Dedifferentiated amniotic fluid mesenchymal stem cell (primary cell): Measurements from ENCODE around the gene SPIRE1.
"Not testable (repeated sequence)": the region's sequence is repeated elsewhere in the genome, so short reads cannot be mapped to it uniquely, and the experiment has no call there.

Experiments used
- DNase-seq: peaks from one replicate; pipeline ENCODE4 v3.0.0-alpha.2; 2016; ENCODE audit errors: extremely low spot score

SPIRE1 gene

DNA sequence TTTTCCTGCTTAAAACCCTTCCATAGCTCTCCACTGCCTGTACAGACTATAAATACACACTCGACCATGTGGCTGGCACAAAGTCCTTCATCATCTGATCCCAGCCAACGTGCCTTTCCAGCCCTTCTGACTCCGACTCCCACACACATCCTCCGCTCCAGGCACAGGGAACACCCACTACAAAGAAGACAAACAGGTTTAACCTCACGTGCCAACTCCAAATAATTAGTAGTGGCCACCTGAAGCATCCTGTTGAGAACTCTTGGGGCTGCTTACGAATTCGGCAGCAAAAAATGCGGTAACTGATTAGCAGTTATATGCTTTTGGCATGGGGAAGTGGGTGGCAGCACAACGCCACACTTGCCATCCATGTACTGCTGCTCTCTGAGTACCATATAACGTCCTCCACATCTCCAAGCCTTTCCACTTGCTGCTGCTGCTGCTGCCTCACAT is 12.1 kb downstream of the SPIRE1 start:
- no peak for DNase-seq

DNA sequence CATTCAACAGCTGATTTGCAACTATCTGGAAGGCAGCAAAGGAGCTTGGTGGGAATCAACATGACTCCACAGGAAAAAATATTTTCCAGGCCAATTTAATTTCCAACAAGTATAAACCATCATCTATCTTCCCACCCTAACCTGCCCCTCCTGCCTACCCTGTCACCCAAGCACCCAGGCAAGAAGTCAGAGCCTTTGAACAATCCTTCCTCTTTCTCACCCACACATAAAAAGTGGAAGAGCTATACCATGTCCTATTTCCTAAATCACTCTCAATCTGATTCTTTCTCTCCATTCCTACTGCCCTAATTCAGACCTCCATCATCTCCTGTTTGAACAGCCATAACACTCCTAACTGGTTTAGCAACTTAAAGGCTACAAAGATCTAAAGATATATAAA is 12.7 kb downstream of the SPIRE1 start:
- no peak for DNase-seq

GRCh38 chr18:12643756-12644155 is 14.2 kb downstream of the SPIRE1 start:
- DNase-seq = not testable (repeated sequence)

GRCh38 chr18:12640881-12641200 is 17.1 kb downstream of the SPIRE1 start:
- DNase-seq = no peak

DNA sequence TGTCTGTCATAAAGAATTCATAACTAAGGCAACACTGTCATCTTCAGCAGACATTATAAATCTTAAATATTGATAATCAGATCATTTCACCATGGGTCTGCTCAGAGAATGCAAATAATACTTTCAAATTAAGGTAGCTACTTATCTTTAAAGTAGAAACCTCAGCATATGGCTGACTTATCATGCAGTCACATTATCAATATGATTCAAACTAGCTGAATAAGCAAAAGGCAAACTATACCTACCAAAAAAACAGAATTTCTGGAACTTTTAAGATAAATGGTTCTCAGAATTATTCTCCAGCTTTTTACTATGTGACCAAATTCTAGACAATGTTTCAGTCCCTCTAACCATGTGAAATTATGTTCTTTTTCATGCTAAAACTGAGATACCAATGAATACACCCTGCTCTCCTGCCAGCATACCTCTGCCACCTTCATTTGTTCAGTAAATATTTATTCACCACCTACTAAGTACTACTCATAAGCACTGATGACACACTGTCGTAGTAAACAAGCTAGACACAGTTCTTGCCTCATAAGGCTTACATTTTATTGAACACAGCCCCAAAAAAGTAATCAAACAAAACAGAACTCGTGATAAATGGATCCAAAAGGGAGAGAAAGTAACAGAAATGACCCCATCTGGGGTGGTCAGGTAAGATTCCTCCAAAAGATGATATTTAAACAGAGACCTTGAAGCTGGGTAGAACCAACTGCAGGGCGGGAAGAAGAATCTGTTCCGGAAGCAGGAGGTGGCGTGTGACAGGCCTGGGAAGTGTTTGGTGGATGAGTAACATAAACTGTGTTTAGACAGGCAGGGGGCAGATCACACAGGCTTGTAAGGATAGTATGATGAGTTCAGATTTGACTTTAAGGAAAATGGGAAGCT is 17.7 kb downstream of the SPIRE1 start:
- peak; percentile 63 for DNase-seq

DNA sequence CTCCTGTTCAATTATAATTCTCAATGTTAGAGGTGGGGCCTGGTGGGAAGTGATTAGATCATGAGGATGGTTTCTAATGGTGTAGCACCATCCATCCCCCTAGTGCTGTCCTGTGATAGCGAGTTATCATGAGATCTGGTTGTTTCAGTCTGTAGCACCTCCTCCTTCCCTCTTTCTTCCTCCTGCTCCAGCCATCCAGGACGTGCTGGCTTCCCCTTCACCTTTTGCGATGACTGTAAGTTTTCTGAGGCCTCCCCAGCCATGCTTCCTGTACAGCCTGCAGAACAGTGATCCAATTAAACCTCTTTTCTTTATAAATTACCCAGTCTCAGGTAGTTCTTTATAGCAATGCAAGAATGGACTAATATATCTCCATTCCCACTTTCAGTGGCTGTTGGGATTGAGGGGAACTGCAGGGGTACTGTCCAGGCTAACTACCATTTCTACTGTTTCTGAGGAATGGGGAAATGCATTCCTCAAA is 19.2 kb downstream of the SPIRE1 start:
- no peak for DNase-seq

GRCh38 chr18:12637901-12638643 is 19.8 kb downstream of the SPIRE1 start:
- no peak for DNase-seq

DNA sequence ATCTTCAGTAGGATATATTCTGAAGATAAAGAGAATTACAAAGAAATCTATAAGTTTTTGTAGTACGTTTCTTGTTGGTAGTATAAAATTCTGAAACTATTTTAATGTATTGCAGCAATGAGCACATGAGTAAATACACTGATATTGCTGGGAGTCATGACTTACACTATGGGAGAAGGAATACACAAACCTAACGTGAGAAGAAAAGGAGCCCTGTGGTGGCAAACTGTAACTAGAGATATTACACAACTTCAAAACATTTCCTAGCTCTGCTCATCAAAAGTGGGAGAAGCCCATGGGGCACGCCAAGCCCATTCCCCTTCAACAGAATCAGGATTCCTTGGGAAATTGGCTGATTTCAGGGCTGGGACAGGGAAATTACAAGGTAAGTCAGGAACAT is 20.5 kb downstream of the SPIRE1 start:
- no peak for DNase-seq

DNA sequence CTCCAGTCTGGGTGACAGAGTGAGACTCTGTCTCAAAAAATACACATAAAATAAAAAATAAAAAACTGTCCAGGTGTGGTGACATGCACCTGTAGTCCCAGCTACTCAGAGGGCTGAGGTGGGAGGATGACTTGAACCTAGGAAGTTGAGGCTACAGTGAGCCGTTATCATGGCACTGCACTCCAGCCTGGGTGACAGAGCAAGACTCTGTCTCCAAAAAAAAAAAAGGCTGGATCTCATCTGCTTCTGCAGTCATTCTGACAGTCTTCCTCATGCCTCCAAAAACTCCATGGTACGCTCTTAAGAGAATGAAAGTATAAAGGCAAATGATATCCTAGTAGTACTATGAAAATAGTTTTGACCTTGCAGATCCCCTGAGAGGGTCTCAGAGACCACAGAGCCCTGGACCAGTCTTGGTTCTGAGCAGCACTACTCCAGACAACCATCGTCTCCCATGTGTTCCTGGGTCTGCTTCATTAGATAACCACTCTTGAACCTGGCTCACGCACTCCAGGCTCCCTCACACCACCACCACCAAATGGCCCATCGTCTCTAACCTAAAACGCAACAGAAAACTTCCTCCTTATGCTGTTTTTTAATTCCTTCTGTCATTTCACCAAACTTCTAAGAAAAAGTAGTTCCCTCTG is 26.0 kb downstream of the SPIRE1 start:
- no peak for DNase-seq

DNA sequence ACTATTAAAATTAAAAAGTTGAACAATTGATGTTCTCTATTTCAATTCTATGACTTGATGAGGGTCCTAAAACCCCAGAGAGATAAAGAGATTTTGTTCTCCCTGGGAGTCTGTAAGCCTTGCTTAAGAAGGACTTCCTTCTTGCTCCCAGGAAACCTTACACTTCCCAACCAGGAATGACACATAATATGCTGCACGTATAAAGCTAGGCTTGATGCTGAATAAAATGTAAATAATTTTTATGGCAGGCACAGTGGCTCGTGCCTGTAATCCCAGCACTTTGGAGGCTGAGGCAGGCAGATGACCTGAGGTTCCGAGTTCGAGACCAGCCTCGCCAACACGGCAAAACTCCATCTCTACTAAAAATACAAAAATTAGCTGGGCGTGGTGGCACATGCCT is 27.8 kb downstream of the SPIRE1 start:
- no peak for DNase-seq

DNA sequence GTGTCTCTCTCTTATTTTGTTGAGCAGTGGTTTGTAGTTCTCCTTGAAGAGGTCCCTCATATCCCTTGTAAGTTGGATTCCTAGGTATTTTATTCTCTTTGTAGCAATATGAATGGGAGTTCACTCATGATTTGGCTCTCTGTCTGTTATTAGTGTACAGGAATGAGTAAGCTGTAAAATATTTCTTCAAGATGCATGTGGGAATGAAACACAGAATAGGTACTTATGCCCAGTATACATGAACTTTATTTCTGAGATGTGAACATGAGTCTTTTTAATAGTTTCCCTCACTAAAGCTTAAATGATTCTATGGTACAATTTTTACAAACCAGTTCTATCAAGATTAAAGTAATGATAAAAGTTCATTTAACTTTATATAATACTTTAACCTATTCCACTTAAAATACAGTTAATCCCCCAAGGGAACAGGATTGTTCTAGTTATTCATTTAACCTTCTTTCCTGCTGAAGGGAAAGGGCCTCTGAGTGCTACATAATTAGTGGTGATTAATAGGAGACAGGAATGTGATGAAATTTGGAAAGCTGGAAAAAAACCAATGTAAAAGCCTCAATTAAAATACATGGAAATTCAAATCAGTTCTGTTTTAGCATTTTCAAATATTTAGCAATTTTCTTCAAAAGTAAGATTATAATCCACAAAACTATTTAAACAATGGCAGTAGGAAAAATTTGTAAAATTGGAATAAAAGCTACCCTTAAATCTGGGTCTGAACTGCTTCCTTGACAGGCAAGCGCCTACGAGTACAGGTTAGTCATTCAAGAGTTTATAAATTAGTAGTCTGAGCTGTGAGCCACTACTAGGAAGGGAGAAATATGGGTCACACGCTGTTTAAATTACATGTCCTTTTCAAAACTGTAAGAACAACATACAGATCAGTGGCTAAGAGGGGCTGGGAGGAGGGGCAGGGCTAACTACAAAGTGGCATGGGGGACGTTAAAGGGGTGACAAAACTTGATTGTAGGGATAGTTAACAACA is 28.9 kb downstream of the SPIRE1 start:
- DNase-seq = peak; percentile 53

DNA sequence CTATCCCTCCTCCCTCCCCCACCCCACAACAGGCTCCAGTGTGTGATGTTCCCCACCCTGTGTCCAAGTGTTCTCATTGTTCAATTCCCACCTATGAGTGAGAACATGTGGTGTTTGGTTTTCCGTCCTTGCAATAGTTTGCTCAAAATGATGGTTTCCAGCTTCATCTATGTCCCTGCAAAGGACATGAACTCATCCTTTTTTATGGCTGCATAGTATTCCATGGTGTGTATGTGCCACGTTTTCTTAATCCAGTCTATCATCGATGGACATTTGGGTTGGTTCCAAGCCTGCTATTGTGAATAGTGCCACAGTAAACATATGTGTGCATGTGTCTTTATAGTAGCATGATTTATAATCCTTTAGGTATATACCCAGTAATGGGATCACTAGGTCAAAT is 30.7 kb downstream of the SPIRE1 start:
- not testable (repeated sequence) for DNase-seq

DNA sequence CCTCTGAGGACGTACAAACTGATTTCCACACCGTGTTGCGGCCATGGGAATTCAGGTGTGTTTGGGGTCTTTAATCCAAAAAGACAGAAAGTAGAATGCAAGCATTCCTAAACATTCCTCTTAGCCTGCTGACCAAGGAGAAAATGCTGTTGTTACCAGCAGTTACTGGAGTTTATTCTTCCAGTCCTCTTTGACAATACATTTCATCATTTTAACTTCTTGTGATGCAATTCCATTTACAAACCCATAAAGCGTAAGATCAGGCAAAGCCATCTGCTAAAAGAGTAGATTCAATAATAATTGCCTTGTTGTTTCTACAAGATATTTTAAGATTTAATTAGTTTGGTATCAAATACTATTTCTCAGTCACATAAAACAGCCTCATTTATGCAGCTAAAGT is 32.7 kb downstream of the SPIRE1 start:
- DNase-seq = peak; percentile 29

- DNase-seq = peak; percentile 27
These were observed 36.1 kb downstream of the SPIRE1 start for GRCh38 chr18:12621742-12622306.

- DNase-seq = no peak
These were observed 42.2 kb downstream of the SPIRE1 start for GRCh38 chr18:12615748-12616147.

DNA sequence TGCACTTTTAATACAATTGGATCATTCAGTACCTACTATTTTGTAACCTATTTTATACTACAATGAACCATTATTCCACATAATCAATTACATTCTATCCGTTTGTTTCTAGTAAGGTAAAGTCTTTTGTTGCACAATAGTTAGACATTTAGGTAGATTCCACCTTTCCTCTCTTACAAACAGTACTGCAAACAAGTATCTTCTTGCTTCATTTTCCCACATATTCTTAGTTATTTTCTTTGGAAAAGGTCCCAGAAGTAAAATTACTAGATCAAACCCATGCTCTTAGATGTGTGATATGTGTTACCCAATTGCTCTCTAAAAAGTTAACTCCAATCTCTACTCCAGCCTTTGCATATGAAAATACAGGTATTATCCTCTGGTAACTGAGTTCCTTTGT is 49.6 kb downstream of the SPIRE1 start:
- peak; percentile 37 for DNase-seq

- DNase-seq = peak; percentile 94
These were observed 51.2 kb downstream of the SPIRE1 start for GRCh38 chr18:12606592-12607315.

DNA sequence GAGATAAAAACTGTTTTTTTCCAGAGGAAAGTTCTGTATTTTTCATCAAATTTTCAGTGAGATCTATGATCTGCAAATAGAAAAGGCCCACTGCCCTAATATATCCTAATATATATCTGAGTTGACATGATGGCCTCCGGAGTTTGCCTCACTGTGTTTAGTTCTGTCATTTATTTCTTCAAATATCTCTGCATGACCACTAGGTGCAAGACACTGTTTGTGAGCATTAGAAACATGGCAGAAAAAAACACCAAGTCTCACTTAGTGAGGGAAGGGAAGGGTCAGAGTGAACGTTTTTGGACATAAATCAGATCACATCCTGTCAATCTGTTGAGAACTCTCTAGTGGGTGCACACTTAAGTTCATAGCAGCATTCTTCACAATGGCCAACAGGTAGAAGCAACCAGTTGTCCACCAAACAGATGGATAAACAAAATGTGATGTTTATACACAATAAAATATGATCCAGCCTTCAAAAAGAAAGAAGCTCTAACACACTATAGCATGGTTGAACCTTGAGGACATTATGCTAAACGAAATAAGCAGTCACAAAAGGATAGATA is 53.4 kb downstream of the SPIRE1 start:
- DNase-seq = no peak

- DNase-seq = no peak
These were observed 57.9 kb downstream of the SPIRE1 start for GRCh38 chr18:12599966-12600365.

DNA sequence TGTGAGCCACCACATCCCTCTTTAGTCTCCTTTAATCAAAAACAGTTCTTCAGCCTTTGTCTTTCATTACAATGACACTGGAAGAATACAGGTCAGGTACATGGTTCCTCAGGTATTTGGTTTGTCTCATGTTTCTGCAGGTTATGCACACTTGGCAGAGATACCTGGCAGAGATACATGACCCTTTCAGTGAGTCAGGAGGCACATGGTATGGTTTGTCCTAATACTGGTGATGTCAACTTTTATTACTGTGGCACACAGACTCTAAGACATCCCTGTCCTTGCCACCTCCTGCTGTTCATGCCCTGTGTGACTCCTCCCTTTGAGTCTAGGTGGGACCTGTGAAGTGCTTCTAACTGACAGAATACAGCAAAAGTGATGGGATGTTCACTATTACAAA is 58.4 kb downstream of the SPIRE1 start:
- DNase-seq = no peak
